GM12878 (cell line): ENCODE data around the gene C16orf95. TPM values are rescaled to one million over a fixed set of nuclear protein-coding genes. Genes with fewer than 3 reads are reported as not detected.

ENCODE experiments used
- ATAC-seq: fragments of 200-7000 bp; cut with Tn5 transposase; 3 replicates; pipeline ENCODE4 v1.9.1; 2020; ENCODE audit warnings: mild to moderate bottlenecking, moderate library complexity
- BruUV-seq: library from RNA; stranded (reverse); fragments of 400-500 nt; replicated peaks from 2 replicates; lab custom pipeline; 2021; lab: Mats Ljungman, UMichigan
- CTCF ChIA-PET: fragments of 300-600 bp; sonication (Branson Sonifier 250); formaldehyde crosslinking; extraction: SDS; loops from one replicate; lab custom pipeline; 2021; ENCODE audit warnings: inconsistent platforms; lab: Yijun Ruan, JAX
- POLR2A ChIA-PET: fragments of 350-600 bp; formaldehyde crosslinking; extraction: SDS; loops from one replicate; lab custom pipeline; 2021; ENCODE audit warnings: inconsistent platforms; lab: Charles Lee
- RAD21 ChIA-PET: fragments of 300-600 bp; sonication (Branson Sonifier 250); formaldehyde crosslinking; loops from one replicate; lab custom pipeline; 2023; ENCODE audit warnings: antibody characterized with exemption; ENCODE audit not compliant: unreplicated experiment; lab: Charles Lee
- SMC1A ChIA-PET: fragments of 300-600 bp; sonication (Branson Sonifier 250); formaldehyde crosslinking; loops from one replicate; lab custom pipeline; 2023; ENCODE audit not compliant: unreplicated experiment, uncharacterized antibody; lab: Charles Lee
- DNase-seq: peaks from one replicate; pipeline ENCODE4 v3.0.0-alpha.2; 2011; ENCODE audit warnings: low read depth, low spot score
- FAIRE-seq: peaks from 3 replicates; lab custom pipeline; 2011; peaks lifted over from hg19 to GRCh38; lab: Jason Lieb, UNC
- H2AFZ ChIP-seq: 2 replicates; pipeline ENCODE4 v1.6.0; 2011; ENCODE audit warnings: low read depth, low read length, control low read depth; ENCODE audit not compliant: control insufficient read depth
- H3K27ac ChIP-seq: 2 replicates; pipeline ENCODE4 v1.5.1; 2011; ENCODE audit warnings: control low read depth; ENCODE audit not compliant: control insufficient read depth, insufficient read depth
- H3K27me3 ChIP-seq, 2 experiments: replicated peaks in 1 of 2; 2 replicates each; pipeline versions ENCODE4 v1.6.0 to v1.6.1; 2011; ENCODE audit warnings: low read length in 1 of 2; ENCODE audit not compliant: control insufficient read depth in 2 of 2, insufficient read depth in 2 of 2
- H3K36me3 ChIP-seq, 2 experiments: 2 replicates each; pipeline ENCODE4 v1.5.1; 2011; ENCODE audit warnings: low read length in 1 of 2; ENCODE audit not compliant: control insufficient read depth in 2 of 2, insufficient read depth in 2 of 2
- H3K4me1 ChIP-seq: 2 replicates; pipeline ENCODE4 v1.6.1; 2011; ENCODE audit warnings: mild to moderate bottlenecking, low read length, moderate library complexity, mixed read lengths; ENCODE audit not compliant: control insufficient read depth, insufficient read depth
- H3K4me2 ChIP-seq: 2 replicates; pipeline ENCODE4 v1.6.0; 2011; ENCODE audit warnings: control low read depth; ENCODE audit not compliant: control insufficient read depth, insufficient read depth
- H3K4me3 ChIP-seq: fragments of 200-600 bp; sonication (generic); 2 replicates; pipeline ENCODE4 v1.5.1; 2016
- H3K79me2 ChIP-seq: 2 replicates; pipeline ENCODE4 v1.6.0; 2011; ENCODE audit warnings: low read length; ENCODE audit not compliant: control insufficient read depth, insufficient read depth
- H3K9ac ChIP-seq: 2 replicates; pipeline ENCODE4 v1.8.0; 2011; ENCODE audit warnings: low read length, control low read depth, mixed read lengths; ENCODE audit not compliant: control insufficient read depth, insufficient read depth
- H3K9me3 ChIP-seq: replicated peaks from 3 replicates; pipeline ENCODE4 v1.5.1; 2011; ENCODE audit warnings: mild to moderate bottlenecking, low read length; ENCODE audit not compliant: control insufficient read depth, insufficient read depth
- H4K20me1 ChIP-seq: 2 replicates; pipeline ENCODE4 v1.6.0; 2011; ENCODE audit not compliant: control insufficient read depth, insufficient read depth
- CHD1 ChIP-seq: IDR thresholded peaks from 2 replicates; pipeline ENCODE4 v1.6.1; 2012; ENCODE audit warnings: low read depth, low read length, improper control_type of control experiment
- GATAD2B ChIP-seq: fragments of 450-650 bp; conservative IDR thresholded peaks from 2 replicates; pipeline ENCODE4 v1.6.1; 2017; ENCODE audit warnings: low read depth, mild to moderate bottlenecking, moderate library complexity
- MTA3 ChIP-seq: IDR thresholded peaks from 2 replicates; pipeline ENCODE4 v1.6.1; 2012; ENCODE audit warnings: low read length, inconsistent platforms, borderline replicate concordance
- SMC3 ChIP-seq: IDR thresholded peaks from 2 replicates; pipeline ENCODE4 v1.6.1; 2011; ENCODE audit warnings: low read length, improper control_type of control experiment, borderline replicate concordance
- ZBED1 ChIP-seq: IDR thresholded peaks from 2 replicates; pipeline ENCODE4 v1.6.1; 2016; ENCODE audit warnings: borderline replicate concordance
- ZNF622 ChIP-seq: fragments of 450-650 bp; IDR thresholded peaks from 2 replicates; pipeline ENCODE4 v1.6.1; 2017; ENCODE audit warnings: mild to moderate bottlenecking, inconsistent platforms
- WGBS: methylation state at CpG from one replicate; pipeline ENCODE4 v1.1.6; 2016; ENCODE audit warnings: low lambda C conversion rate; ENCODE audit not compliant: insufficient replicate concordance, insufficient coverage; ENCODE audit errors: missing lambda C conversion rate; 5-methylcytosine and 5-hydroxymethylcytosine counted together
- in situ Hi-C: fragments of 300-500 bp; cut with MboI; formaldehyde crosslinking; loops from 9 replicates; pipeline ENCODE4 v1.14.3; 2018; ENCODE audit warnings: mixed read lengths
- intact Hi-C: fragments of 100-400 bp; cut with micrococcal nuclease; formaldehyde crosslinking; loops from one replicate; pipeline ENCODE4 v1.14.2; 2022; ENCODE audit not compliant: unreplicated experiment
- polyA plus RNA-seq, 11 experiments: library from polyadenylated mRNA; depleted of rRNA in 4 of 11; unstranded in 6 of 11; stranded (reverse) in 5 of 11; fragments of >200 nt; fragmentation: Nextera tagmentation in 4 of 11; fragmentation: Illumina TruSeq in 1 of 11; extraction: Ambion mirVana in 4 of 11; extraction: Trizol in 1 of 11; gene quantifications; 1 replicate in 1 of 11; 2 replicates in 10 of 11; pipeline versions ENCODE4 v1.2.1 to v1.2.3, GENCODE V29; 2011 to 2016; ENCODE audit warnings: inconsistent platforms in 2 of 11, missing spikeins in 2 of 11, low read depth in 1 of 11
- total RNA-seq, 4 experiments: library from RNA; depleted of rRNA in 3 of 4; stranded (reverse); fragments of >200 nt in 3 of 4; fragmentation: Illumina TruSeq in 1 of 4; extraction: Trizol in 1 of 4; gene quantifications; 2 replicates each; pipeline versions ENCODE4 v1.2.1 to v1.2.3, GENCODE V29; 2013 to 2021
- TF ChIP-seq, protein P1 (sequence below): fragments of 450-650 bp; IDR thresholded peaks from 2 replicates; pipeline ENCODE4 v1.6.1; 2018; ENCODE audit warnings: borderline replicate concordance, mild to moderate bottlenecking; ENCODE audit not compliant: partially characterized antibody
- TF ChIP-seq, protein P2 (sequence below): IDR thresholded peaks from 2 replicates; pipeline ENCODE4 v1.6.1; 2011; ENCODE audit warnings: borderline replicate concordance, low read depth, mild to moderate bottlenecking, moderate library complexity, mixed read lengths, low read length; ENCODE audit not compliant: insufficient read depth; ENCODE audit errors: extremely low read length
- TF ChIP-seq, protein P3 (sequence below): IDR thresholded peaks from 2 replicates; pipeline ENCODE4 v1.6.1; 2012; ENCODE audit warnings: low read depth, low read length, improper control_type of control experiment

C16orf95 gene
- total and polyA plus RNA-seq, 10 of the 15 experiments (the other 5 are each of a cell fraction or from before 2014, with no cell fraction given), result 0.90 to 22.7 (median 6.0) TPM

DNA sequence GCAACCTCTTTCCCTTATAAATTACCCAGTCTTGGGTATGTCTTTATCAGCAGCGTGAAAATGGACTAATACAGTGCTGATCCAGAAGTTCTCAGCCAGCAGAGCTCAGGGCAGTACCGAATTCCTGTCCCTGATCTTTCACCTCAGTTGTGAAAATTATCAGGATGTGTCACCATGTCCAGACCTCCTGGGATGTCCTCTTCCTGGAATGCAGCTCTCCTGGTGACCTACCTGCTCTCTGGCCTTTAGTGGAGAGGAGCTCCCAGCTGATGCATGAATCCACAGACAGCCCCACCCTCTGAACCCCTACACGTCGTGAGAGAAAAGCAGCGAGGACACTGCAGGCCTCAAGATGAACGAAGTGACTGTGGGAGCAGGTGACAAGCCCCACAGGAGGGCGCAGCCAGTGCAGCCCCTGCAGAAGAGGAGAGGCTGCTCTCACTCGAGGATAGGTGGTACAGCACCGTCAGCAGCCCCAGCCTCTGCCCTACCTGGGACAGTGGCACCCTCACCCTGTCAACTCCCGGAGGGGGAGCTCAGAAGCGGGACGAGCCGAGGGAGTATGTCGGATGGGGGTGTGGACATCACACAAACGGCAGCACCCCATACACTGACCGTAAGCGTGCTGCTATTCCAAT, 22.0 kb upstream of the C16orf95 start:
- DNase-seq, result no peak
- no peak overlapping the region for H3K27ac ChIP-seq
- H3K9ac ChIP-seq, result no peak overlapping the region
- no peak overlapping the region for H3K4me2 ChIP-seq
- no TSS peak for BruUV-seq
- no peaks in the 10 kb centered on the region for H3K9me3 ChIP-seq
- no peaks in the 10 kb centered on the region for H4K20me1 ChIP-seq
- intact Hi-C loops (no loop called here), in situ Hi-C loops (no loop called here)
- no peak for ATAC-seq
- no peak overlapping the region for H2AFZ ChIP-seq
- SMC1A ChIA-PET, result no interaction called here
- peaks cover 4% of the 10 kb centered on the region; the same call in 1 of the 2 replicates for H3K4me1 ChIP-seq
- H3K79me2 ChIP-seq, result no peaks in the 10 kb centered on the region
- H3K27me3 ChIP-seq, result no peaks in the 10 kb centered on the region
- CTCF ChIA-PET, result no interaction called here
- RAD21 ChIA-PET, result no interaction called here
- no peak overlapping the region for H3K4me3 ChIP-seq
- peaks cover 2 to 23% of the 10 kb centered on the region in 2 experiments; a peak in 3 of 4 replicates for H3K36me3 ChIP-seq
- POLR2A ChIA-PET, result no interaction called here
- 96% methylated on average over 17 of the region's 17 CpGs for WGBS
- TF ChIP-seq, protein P1, sequence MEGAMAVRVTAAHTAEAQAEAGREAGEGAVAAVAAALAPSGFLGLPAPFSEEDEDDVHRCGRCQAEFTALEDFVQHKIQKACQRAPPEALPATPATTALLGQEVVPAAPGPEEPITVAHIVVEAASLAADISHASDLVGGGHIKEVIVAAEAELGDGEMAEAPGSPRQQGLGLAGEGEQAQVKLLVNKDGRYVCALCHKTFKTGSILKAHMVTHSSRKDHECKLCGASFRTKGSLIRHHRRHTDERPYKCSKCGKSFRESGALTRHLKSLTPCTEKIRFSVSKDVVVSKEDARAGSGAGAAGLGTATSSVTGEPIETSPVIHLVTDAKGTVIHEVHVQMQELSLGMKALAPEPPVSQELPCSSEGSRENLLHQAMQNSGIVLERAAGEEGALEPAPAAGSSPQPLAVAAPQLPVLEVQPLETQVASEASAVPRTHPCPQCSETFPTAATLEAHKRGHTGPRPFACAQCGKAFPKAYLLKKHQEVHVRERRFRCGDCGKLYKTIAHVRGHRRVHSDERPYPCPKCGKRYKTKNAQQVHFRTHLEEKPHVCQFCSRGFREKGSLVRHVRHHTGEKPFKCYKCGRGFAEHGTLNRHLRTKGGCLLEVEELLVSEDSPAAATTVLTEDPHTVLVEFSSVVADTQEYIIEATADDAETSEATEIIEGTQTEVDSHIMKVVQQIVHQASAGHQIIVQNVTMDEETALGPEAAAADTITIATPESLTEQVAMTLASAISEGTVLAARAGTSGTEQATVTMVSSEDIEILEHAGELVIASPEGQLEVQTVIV, result no peak
- no peak for TF ChIP-seq MTA3
- TF ChIP-seq, all 136 proteins: peak for 0
- FAIRE-seq, result no peak

DNA sequence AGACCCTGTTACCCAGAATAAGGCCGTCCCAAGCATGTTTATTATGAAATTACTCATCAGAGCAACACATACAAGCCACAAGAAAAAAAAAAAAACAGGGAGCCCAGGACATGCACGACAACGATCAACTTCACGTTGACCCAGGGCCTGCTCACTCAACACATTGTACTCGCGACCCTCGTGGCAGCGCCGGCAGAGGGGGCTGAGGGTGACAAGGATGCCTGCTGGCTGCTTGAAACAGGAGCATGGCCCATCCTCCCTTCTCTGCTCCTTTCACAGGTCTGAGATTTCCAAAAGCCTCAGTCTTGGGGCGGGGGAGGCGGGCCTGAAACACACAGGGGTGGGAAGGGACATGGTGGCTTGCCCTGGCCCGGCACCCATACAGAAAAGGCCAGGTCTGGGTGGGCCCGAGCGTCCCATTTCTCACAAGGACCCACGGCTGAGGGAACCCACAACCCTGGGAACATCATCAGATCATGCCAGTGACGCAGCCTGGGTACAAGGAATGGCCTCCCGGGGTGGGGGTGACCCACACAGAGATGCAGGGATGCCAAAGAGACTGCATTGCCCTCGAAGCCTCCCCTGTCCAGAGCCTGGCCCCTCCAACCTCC, 21.1 kb upstream of the C16orf95 start:
- in situ Hi-C loops, result no loop called here
- peaks cover 0 to 25% of the 10 kb centered on the region in 2 experiments; a peak in 3 of 4 replicates for H3K36me3 ChIP-seq
- TF ChIP-seq, protein P2, sequence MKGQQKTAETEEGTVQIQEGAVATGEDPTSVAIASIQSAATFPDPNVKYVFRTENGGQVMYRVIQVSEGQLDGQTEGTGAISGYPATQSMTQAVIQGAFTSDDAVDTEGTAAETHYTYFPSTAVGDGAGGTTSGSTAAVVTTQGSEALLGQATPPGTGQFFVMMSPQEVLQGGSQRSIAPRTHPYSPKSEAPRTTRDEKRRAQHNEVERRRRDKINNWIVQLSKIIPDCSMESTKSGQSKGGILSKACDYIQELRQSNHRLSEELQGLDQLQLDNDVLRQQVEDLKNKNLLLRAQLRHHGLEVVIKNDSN, result no peak
- no peak for TF ChIP-seq ZNF622
- no peak for TF ChIP-seq GATAD2B
- TF ChIP-seq, protein P3, sequence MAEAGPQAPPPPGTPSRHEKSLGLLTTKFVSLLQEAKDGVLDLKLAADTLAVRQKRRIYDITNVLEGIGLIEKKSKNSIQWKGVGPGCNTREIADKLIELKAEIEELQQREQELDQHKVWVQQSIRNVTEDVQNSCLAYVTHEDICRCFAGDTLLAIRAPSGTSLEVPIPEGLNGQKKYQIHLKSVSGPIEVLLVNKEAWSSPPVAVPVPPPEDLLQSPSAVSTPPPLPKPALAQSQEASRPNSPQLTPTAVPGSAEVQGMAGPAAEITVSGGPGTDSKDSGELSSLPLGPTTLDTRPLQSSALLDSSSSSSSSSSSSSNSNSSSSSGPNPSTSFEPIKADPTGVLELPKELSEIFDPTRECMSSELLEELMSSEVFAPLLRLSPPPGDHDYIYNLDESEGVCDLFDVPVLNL, result no peak
- TF ChIP-seq CHD1, result no peak
- no peak for TF ChIP-seq ZBED1
- TF ChIP-seq SMC3, result no peak

More for the DNA sequence above, 21.1 kb upstream of the C16orf95 start:
- Histone ChIP-seq H3K79me2 (no peaks in the 10 kb centered on the region), H3K4me2 (no peak overlapping the region), H4K20me1 (no peaks in the 10 kb centered on the region), H3K27me3 (no peaks in the 10 kb centered on the region), H3K4me1 (peaks cover 4% of the 10 kb centered on the region; the same call in 1 of the 2 replicates), H3K27ac (no peak overlapping the region), H2AFZ (no peak overlapping the region), H3K9me3 (no peaks in the 10 kb centered on the region), H3K4me3 (no peak overlapping the region), H3K9ac (no peak overlapping the region)
- ChIA-PET POLR2A (no interaction called here), RAD21 (no interaction called here), CTCF (no interaction called here), SMC1A (no interaction called here)
- no peak for DNase-seq
- no peak for ATAC-seq
- 89% methylated on average over 17 of the region's 18 CpGs for WGBS
- FAIRE-seq, result no peak
- intact Hi-C loops, result no loop called here
- no TSS peak for BruUV-seq
